ENCODE measurements around the gene DZANK1.

DNA sequence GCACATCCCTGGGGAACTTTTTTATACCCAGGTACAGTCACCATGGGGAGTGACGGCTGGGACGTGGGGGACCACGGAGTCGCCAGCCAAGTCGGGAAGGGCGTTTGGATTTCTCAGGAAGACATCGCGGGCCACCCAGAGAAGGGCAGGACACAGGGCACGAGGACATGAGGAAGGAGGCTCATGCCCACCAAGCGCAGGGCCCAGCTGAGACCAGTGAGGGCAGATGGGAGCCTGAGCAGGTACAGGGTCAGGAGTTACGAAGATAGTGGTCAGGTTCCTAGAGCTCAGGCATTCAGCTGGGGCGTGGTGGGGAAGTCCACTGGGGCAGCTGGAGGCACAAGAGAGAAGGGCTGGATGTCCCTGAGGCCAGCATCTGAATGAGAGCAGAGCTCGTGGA lies 103.9 kb downstream of the DZANK1 start:
- TF ChIP-seq, protein P1, sequence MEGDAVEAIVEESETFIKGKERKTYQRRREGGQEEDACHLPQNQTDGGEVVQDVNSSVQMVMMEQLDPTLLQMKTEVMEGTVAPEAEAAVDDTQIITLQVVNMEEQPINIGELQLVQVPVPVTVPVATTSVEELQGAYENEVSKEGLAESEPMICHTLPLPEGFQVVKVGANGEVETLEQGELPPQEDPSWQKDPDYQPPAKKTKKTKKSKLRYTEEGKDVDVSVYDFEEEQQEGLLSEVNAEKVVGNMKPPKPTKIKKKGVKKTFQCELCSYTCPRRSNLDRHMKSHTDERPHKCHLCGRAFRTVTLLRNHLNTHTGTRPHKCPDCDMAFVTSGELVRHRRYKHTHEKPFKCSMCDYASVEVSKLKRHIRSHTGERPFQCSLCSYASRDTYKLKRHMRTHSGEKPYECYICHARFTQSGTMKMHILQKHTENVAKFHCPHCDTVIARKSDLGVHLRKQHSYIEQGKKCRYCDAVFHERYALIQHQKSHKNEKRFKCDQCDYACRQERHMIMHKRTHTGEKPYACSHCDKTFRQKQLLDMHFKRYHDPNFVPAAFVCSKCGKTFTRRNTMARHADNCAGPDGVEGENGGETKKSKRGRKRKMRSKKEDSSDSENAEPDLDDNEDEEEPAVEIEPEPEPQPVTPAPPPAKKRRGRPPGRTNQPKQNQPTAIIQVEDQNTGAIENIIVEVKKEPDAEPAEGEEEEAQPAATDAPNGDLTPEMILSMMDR (IDR thresholded peaks at IDR 0.05) = no peak
- TF ChIP-seq ZFX (IDR thresholded peaks at IDR 0.05; ENCODE audit: borderline replicate concordance) = no peak
